HEK293T (cell line): ENCODE data around the gene FOXL2.

ENCODE experiments used
- CTCF ChIA-PET: fragments of 350-600 bp; formaldehyde crosslinking; extraction: SDS; loops from one replicate; lab custom pipeline; 2021; ENCODE audit warnings: antibody characterized with exemption, inconsistent platforms; lab: Yijun Ruan, JAX
- POLR2A ChIA-PET: fragments of 350-600 bp; formaldehyde crosslinking; extraction: SDS; loops from one replicate; lab custom pipeline; 2020; ENCODE audit warnings: antibody characterized with exemption, inconsistent platforms; lab: Yijun Ruan, JAX
- DNase-seq: peaks from one replicate; pipeline ENCODE4 v3.0.0; 2012; ENCODE audit warnings: mixed read lengths; ENCODE audit errors: extremely low spot score
- ARNT ChIP-seq: fragments of 450-650 bp; IDR thresholded peaks from 2 replicates; pipeline ENCODE4 v1.6.1; 2017; ENCODE audit warnings: mild to moderate bottlenecking
- BHLHE40 ChIP-seq: fragments of 450-650 bp; IDR thresholded peaks from 2 replicates; pipeline ENCODE4 v1.6.1; 2016; ENCODE audit warnings: mild to moderate bottlenecking, moderate library complexity, borderline replicate concordance
- CTBP1 ChIP-seq: fragments of 450-650 bp; IDR thresholded peaks from 2 replicates; pipeline ENCODE4 v1.6.1; 2016; ENCODE audit warnings: borderline replicate concordance
- ELF4 ChIP-seq: fragments of 450-650 bp; IDR thresholded peaks from 2 replicates; pipeline ENCODE4 v1.6.1; 2017; ENCODE audit warnings: antibody characterized with exemption
- FOXA1 ChIP-seq: fragments of 450-650 bp; IDR thresholded peaks from 2 replicates; pipeline ENCODE4 v1.6.1; 2016; ENCODE audit warnings: mild to moderate bottlenecking
- FOXK2 ChIP-seq: fragments of 450-650 bp; IDR thresholded peaks from 2 replicates; pipeline ENCODE4 v1.6.1; 2016; ENCODE audit warnings: mild to moderate bottlenecking
- FOXM1 ChIP-seq: fragments of 450-650 bp; IDR thresholded peaks from 2 replicates; pipeline ENCODE4 v1.6.1; 2017; ENCODE audit warnings: mild to moderate bottlenecking, borderline replicate concordance
- HDGF ChIP-seq: fragments of 450-650 bp; IDR thresholded peaks from 2 replicates; pipeline ENCODE4 v1.6.1; 2017; ENCODE audit warnings: antibody characterized with exemption, borderline replicate concordance
- L3MBTL2 ChIP-seq: fragments of 450-650 bp; conservative IDR thresholded peaks from 2 replicates; pipeline ENCODE4 v1.6.1; 2016; ENCODE audit warnings: mild to moderate bottlenecking
- LEF1 ChIP-seq: fragments of 450-650 bp; IDR thresholded peaks from 2 replicates; pipeline ENCODE4 v1.6.1; 2017; ENCODE audit warnings: mild to moderate bottlenecking, borderline replicate concordance
- NFRKB ChIP-seq: fragments of 450-650 bp; IDR thresholded peaks from 2 replicates; pipeline ENCODE4 v1.6.1; 2016; ENCODE audit warnings: mild to moderate bottlenecking, moderate library complexity
- PKNOX1 ChIP-seq: fragments of 450-650 bp; IDR thresholded peaks from 2 replicates; pipeline ENCODE4 v1.6.1; 2016
- SP1 ChIP-seq: fragments of 450-650 bp; IDR thresholded peaks from 2 replicates; pipeline ENCODE4 v1.6.1; 2017
- SUZ12 ChIP-seq: fragments of 450-650 bp; IDR thresholded peaks from 2 replicates; pipeline ENCODE4 v1.6.1; 2016; ENCODE audit warnings: mild to moderate bottlenecking
- TARDBP ChIP-seq: fragments of 450-650 bp; IDR thresholded peaks from 2 replicates; pipeline ENCODE4 v1.6.1; 2016
- ZNF384 ChIP-seq: fragments of 450-650 bp; IDR thresholded peaks from 2 replicates; pipeline ENCODE4 v1.6.1; 2016

Gene FOXL2

GRCh38 chr3:138942271-138942670 lies 4.7 kb downstream of the FOXL2 start:
- TF ChIP-seq SP1 = no peak
- no peak for TF ChIP-seq TARDBP
- TF ChIP-seq LEF1 = no peak
- TF ChIP-seq CTBP1 = no peak
- no peak for TF ChIP-seq FOXA1
- no peak for TF ChIP-seq L3MBTL2
- no peak for TF ChIP-seq SUZ12
- no peak for TF ChIP-seq NFRKB
- no peak for TF ChIP-seq FOXK2
- no peak for TF ChIP-seq ARNT
- TF ChIP-seq BHLHE40 = no peak
- no peak for TF ChIP-seq PKNOX1
- DNase-seq = no peak
- CTCF ChIA-PET = interaction anchor here (1.4 kb wide), 1 partner anchor 37 kb away, joined by 3 read pairs; no protein-coding TSS in a partner anchor
- POLR2A ChIA-PET = no interaction called here

- TF ChIP-seq LEF1 (no peak), NFRKB (no peak), L3MBTL2 (no peak), FOXK2 (no peak), ARNT (no peak), CTBP1 (no peak), BHLHE40 (no peak), SUZ12 (no peak), FOXA1 (no peak), ELF4 (no peak), FOXM1 (no peak), HDGF (no peak), PKNOX1 (no peak)
- ChIA-PET POLR2A (no interaction called here), CTCF (interaction anchor here (0.6 to 1.4 kb wide), 2 partner anchors 38 to 459 kb away, joined by 3 to 4 read pairs; no protein-coding TSS in a partner anchor)
- peak; percentile 62 for DNase-seq
These were observed 5.6 kb downstream of the FOXL2 start for GRCh38 chr3:138941259-138941885.

- TF ChIP-seq NFRKB = no peak
- TF ChIP-seq ARNT = no peak
- TF ChIP-seq FOXM1 = no peak
- ChIA-PET CTCF (interaction anchor here (0.7 to 0.9 kb wide), 2 partner anchors 345 to 461 kb away, joined by 3 read pairs; no protein-coding TSS in a partner anchor), POLR2A (no interaction called here)
- DNase-seq = no peak
These were observed 6.5 kb downstream of the FOXL2 start for GRCh38 chr3:138940446-138940845.

- DNase-seq = no peak
- TF ChIP-seq FOXM1 = no peak
- TF ChIP-seq CTBP1 = no peak
- TF ChIP-seq PKNOX1 = no peak
- no peak for TF ChIP-seq FOXA1
- TF ChIP-seq LEF1 = no peak
- TF ChIP-seq SP1 = no peak
- TF ChIP-seq ELF4 = no peak
- no peak for TF ChIP-seq BHLHE40
- TF ChIP-seq L3MBTL2 = no peak
- TF ChIP-seq HDGF = no peak
- no peak for TF ChIP-seq SUZ12
- TF ChIP-seq ARNT = no peak
- ChIA-PET POLR2A (no interaction called here), CTCF (interaction anchor here (0.9 kb wide), 1 partner anchor 460 kb away, joined by 3 read pairs; no protein-coding TSS in a partner anchor)
These were observed 7.2 kb downstream of the FOXL2 start for GRCh38 chr3:138939561-138940241.

GRCh38 chr3:138938877-138939560 lies 7.9 kb downstream of the FOXL2 start:
- POLR2A ChIA-PET = no interaction called here
- TF ChIP-seq PKNOX1 (no peak), FOXM1 (no peak), SP1 (no peak), TARDBP (no peak), NFRKB (no peak), ZNF384 (no peak), LEF1 (no peak), BHLHE40 (no peak), FOXK2 (no peak), ELF4 (no peak), SUZ12 (no peak), CTBP1 (no peak), HDGF (no peak), ARNT (no peak), L3MBTL2 (no peak), FOXA1 (no peak)
- DNase-seq = no peak
- CTCF ChIA-PET = no interaction called here
